ENCODE measurements around the gene SLC30A2. TPM values are rescaled to one million over a fixed set of nuclear protein-coding genes. Genes with fewer than 3 reads are reported as not detected.

SLC30A2 gene
- total and polyA plus RNA-seq, 9 of the 15 experiments (the other 6 are each of a cell fraction or from before 2014, with no cell fraction given), result 0.01 to 0.18 (median 0.06) TPM; not detected in 3

DNA sequence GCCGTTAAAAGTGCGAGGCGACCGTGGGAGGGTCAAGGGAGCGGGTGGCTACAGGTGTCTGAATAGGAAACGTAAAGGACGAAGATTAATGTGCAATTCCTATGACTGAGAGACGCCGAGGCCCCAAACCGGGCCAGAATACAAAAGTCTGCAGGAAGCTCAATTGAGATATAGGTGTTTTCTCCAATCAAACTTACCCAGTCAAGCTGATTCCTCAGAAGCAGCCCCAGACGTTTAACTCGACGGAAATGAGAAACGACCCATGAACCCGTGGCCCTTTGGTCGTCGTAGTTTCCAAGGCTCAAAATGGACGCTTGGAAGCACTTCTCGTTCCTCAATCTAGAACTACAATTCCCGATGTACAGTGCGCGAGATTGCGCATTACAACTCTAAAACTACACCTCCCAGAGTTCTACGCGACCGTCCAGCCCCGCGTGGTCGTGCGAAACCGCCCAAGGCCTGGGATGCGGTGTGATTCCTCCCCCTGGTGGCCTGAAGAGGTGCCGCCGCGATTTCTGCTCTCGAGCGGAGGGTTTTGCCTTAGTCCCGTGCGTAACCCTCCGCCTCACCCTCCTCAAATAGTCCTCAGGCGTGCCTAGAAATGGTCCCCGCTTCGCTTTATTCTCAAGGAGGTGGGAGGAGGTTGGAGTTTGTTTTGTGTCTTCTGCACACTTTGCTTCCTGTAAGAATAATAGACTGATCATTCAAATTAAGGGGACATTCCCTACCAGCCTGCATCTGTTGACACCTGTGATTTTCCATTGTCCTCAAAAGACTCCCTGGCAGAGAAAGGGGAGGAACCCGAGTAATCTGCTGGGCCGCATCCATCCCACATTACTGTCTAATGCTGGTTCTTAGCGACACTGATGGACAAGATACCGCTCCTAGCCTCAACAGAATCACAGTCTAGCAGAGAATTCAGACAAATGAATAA, 47.8 kb downstream of the SLC30A2 start, which contains the start of gene PAFAH2 (continued):
- TF ChIP-seq ZNF175 (CRISPR knock-in tag; IDR thresholded peaks at IDR 0.05; ENCODE audit: low read depth), result peak; percentile 98
- TF ChIP-seq SRF (CRISPR knock-in tag; IDR thresholded peaks at IDR 0.05), result no peak; a peak in 1 of 4 replicates
- TF ChIP-seq, protein P1, sequence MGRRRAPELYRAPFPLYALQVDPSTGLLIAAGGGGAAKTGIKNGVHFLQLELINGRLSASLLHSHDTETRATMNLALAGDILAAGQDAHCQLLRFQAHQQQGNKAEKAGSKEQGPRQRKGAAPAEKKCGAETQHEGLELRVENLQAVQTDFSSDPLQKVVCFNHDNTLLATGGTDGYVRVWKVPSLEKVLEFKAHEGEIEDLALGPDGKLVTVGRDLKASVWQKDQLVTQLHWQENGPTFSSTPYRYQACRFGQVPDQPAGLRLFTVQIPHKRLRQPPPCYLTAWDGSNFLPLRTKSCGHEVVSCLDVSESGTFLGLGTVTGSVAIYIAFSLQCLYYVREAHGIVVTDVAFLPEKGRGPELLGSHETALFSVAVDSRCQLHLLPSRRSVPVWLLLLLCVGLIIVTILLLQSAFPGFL (CRISPR knock-in tag; IDR thresholded peaks at IDR 0.05), result no peak
- TF ChIP-seq, protein P2, sequence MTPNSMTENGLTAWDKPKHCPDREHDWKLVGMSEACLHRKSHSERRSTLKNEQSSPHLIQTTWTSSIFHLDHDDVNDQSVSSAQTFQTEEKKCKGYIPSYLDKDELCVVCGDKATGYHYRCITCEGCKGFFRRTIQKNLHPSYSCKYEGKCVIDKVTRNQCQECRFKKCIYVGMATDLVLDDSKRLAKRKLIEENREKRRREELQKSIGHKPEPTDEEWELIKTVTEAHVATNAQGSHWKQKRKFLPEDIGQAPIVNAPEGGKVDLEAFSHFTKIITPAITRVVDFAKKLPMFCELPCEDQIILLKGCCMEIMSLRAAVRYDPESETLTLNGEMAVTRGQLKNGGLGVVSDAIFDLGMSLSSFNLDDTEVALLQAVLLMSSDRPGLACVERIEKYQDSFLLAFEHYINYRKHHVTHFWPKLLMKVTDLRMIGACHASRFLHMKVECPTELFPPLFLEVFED (CRISPR knock-in tag; conservative IDR thresholded peaks at IDR 0.05), result peak; percentile 12
- peak; percentile 76 for TF ChIP-seq TAF1 (IDR thresholded peaks at IDR 0.05; ENCODE audit: control insufficient read depth, extremely low read depth, insufficient read depth, low read length, severe bottlenecking)
- TF ChIP-seq NCOR1 (IDR thresholded peaks at IDR 0.05), result no peak; the same call in 1 of the 2 replicates
- TF ChIP-seq FOXJ3 (CRISPR knock-in tag; IDR thresholded peaks at IDR 0.05), result no peak
- TF ChIP-seq GTF2E2 (tag; IDR thresholded peaks at IDR 0.05), result 0 out of 2 replicates have a peak, but pooled peaks have one; percentile 44
- no peak for TF ChIP-seq FIP1L1 (IDR thresholded peaks at IDR 0.05; ENCODE audit: low read depth, low read length, poor library complexity, severe bottlenecking)
- TF ChIP-seq HNRNPK (IDR thresholded peaks at IDR 0.05; ENCODE audit: low read depth, low read length, poor library complexity, severe bottlenecking), result no peak
- TF ChIP-seq BRD9 (IDR thresholded peaks at IDR 0.05; ENCODE audit: low read depth, partially characterized antibody), result peak; percentile 77
- TF ChIP-seq POLR2G (IDR thresholded peaks at IDR 0.05; ENCODE audit: low read depth, low read length), result no peak
- TF ChIP-seq, protein P3, sequence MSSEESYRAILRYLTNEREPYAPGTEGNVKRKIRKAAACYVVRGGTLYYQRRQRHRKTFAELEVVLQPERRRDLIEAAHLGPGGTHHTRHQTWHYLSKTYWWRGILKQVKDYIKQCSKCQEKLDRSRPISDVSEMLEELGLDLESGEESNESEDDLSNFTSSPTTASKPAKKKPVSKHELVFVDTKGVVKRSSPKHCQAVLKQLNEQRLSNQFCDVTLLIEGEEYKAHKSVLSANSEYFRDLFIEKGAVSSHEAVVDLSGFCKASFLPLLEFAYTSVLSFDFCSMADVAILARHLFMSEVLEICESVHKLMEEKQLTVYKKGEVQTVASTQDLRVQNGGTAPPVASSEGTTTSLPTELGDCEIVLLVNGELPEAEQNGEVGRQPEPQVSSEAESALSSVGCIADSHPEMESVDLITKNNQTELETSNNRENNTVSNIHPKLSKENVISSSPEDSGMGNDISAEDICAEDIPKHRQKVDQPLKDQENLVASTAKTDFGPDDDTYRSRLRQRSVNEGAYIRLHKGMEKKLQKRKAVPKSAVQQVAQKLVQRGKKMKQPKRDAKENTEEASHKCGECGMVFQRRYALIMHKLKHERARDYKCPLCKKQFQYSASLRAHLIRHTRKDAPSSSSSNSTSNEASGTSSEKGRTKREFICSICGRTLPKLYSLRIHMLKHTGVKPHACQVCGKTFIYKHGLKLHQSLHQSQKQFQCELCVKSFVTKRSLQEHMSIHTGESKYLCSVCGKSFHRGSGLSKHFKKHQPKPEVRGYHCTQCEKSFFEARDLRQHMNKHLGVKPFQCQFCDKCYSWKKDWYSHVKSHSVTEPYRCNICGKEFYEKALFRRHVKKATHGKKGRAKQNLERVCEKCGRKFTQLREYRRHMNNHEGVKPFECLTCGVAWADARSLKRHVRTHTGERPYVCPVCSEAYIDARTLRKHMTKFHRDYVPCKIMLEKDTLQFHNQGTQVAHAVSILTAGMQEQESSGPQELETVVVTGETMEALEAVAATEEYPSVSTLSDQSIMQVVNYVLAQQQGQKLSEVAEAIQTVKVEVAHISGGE (CRISPR knock-in tag; IDR thresholded peaks at IDR 0.05), result peak in 1 of 3 experiments; percentile 93; a peak in 2 of 6 replicates
- peak; percentile 82 for TF ChIP-seq ZNF583 (CRISPR knock-in tag; IDR thresholded peaks at IDR 0.05)
- TF ChIP-seq PHB (CRISPR knock-in tag; IDR thresholded peaks at IDR 0.05), result no peak
- TF ChIP-seq, protein P4, sequence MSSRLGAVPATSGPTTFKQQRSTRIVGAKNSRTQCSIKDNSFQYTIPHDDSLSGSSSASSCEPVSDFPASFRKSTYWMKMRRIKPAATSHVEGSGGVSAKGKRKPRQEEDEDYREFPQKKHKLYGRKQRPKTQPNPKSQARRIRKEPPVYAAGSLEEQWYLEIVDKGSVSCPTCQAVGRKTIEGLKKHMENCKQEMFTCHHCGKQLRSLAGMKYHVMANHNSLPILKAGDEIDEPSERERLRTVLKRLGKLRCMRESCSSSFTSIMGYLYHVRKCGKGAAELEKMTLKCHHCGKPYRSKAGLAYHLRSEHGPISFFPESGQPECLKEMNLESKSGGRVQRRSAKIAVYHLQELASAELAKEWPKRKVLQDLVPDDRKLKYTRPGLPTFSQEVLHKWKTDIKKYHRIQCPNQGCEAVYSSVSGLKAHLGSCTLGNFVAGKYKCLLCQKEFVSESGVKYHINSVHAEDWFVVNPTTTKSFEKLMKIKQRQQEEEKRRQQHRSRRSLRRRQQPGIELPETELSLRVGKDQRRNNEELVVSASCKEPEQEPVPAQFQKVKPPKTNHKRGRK (tag; IDR thresholded peaks at IDR 0.05), result no peak
- no peak for TF ChIP-seq PTRF (tag; IDR thresholded peaks at IDR 0.05)
- TF ChIP-seq SMARCB1 (IDR thresholded peaks at IDR 0.05; ENCODE audit: insufficient read length, low read depth), result peak; percentile 41
